HTR-8/SVneo (cell line): ENCODE data around the gene KIF1A.

Experiments used
- DNase-seq: peaks from one replicate; pipeline ENCODE4 v3.0.0; 2011; ENCODE audit warnings: low spot score, mixed read lengths; ENCODE audit not compliant: insufficient read length
- FAIRE-seq: peaks from 2 replicates; lab custom pipeline; 2011; peaks lifted over from hg19 to GRCh38; lab: Jason Lieb, UNC

Gene KIF1A

DNA sequence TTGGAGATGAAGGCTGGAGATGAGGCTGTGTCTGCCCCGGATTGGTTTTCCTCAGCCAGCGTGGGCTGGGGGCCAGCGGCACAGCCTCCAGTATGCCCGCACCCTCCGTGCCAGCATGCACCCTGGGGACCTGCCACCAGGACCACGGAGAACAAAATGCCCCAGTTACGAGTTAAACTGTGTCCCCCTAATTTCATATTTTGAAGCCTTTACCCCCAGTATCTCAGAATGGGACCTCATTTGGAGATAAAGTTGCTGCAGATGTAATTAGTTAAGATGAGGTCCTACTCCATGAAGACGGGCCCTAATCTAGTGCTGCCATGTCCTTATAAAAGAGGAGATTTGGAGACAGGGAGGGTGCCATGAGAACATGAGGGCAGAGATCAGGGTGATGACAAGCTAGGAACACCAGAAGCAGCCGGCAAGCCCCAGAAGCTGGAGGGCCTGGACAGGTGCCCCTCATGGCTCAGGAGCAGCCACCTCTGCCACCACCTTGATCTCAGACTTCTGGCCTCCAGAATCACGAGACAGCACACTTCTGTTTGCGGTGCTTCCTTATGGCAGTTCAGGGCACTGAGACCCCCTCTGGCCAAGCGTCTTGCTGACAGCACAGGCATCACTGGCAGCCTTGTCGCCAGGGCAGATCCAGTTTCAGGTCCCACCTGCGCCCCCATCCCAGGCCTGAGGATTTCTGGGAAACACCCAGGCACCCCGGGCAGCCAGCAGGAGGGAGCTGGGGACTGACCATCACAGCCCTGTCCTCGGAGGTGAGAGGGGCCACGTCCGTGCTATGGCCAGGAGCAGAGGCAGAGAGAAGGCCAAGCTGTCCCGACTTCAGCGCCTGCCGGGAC lies 29.4 kb downstream of the KIF1A start:
- DNase-seq (no peak), FAIRE-seq (no peak)

DNA sequence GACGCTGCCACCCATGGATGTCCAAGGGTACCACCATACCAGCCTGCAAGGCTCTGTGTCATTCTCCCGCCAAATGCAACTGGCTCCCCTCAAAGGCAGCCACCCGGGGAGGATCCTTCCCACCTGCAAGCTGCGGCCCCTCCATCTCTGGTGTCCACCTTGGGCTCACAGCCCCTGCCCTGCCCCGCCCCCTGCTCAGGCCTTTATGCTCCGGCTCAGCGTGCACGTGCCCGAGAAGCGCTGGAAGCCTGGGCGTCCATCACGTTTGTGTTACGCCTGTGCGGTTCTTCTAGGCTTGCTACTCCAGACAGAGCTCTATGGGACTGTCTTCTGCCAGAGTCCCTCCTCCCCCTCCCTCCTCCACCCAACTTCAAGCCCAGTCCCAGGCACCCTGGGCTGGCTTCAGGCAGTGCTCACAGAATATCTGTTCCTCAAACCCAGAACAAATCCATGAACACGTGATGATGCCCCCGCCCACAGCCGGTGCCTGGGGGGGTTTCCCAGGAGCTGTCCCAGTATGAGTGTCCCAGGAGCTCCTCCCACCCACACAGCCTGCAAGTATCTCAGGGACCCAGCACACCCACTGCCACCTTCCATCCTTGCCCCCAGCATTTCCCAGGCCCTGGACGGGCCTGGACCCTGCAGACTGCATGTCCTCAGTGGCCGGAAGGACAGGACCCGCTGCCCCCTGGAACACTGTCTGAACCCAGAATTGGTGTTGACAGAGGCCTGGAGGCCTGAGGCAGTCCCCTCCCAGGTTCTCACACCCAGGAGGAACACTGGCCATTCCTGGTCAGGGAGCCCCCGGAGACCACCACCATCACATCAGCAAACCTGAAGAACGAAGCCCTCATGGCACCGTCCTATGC lies 30.3 kb downstream of the KIF1A start:
- no peak for FAIRE-seq

GRCh38 chr2:240789051-240789453 lies 31.0 kb downstream of the KIF1A start:
- no peak for DNase-seq
- no peak for FAIRE-seq

More for the DNA sequence above, 30.3 kb downstream of the KIF1A start:
- no peak for DNase-seq

DNA sequence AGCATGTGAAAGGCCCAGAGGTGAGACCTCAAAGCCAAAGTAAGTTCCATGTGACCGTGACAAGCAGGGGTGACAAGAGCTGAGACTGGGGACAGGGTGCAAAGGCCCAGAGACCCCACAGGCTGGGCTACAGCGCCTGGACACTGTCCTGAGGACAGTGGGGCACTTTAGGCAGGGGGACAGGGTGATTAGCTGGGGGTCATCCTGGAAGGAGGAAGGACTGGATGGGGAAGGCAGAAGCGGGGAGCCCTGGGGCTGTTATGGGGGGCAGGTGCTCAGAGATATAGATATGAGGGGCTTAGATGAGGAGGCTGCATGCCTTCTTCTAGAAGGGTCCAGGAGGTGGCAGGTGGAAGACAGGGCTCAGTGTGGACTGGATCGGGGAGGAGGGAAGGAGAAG lies 31.5 kb downstream of the KIF1A start:
- no peak for FAIRE-seq
- DNase-seq: no peak

DNA sequence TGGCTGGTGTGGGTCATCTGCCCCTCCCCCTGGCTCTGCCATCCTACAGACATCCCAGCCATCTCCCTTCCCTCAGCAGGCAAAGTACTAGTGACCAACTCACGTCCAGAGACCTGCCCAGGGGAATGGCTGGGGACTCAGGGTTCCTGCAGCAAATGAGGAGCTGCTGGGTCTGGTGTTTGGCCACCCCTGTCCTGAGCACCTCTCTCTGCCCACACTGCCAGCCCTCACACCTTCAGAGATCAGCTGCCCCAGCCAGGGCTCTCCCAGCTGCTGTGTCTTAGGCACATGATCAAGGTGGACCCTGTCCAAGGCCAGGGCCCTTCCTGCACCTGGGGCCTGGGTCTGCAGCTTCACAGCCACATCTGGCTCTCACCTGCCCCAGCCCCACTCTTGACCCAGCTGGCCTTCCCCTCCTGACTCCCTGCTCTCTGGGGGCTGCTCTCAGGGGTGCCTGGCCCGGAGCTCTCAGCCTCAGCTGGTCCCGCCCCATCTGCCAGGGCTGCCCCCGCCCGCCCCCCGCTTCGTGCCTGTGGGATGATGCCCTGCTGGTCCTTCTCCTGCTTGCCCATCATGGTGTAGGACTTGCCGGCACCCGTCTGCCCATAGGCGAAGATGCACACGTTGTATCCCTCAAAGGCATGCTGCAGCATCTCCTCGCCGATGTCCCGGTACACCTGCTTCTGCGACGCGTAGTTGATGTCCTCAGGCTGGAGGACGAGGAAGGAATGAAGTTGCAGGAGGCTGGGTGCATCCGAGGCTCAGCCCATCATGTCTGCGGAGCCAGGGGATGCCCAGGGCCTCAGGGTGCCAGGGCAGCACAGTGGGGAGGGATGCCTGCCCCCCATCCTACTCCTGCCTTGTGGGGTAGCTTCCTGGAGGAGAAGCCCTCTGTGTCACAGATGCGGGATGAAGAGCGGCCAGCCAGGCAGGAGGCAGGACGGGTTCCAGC lies 32.2 kb downstream of the KIF1A start:
- no peak for DNase-seq
- FAIRE-seq: no peak

DNA sequence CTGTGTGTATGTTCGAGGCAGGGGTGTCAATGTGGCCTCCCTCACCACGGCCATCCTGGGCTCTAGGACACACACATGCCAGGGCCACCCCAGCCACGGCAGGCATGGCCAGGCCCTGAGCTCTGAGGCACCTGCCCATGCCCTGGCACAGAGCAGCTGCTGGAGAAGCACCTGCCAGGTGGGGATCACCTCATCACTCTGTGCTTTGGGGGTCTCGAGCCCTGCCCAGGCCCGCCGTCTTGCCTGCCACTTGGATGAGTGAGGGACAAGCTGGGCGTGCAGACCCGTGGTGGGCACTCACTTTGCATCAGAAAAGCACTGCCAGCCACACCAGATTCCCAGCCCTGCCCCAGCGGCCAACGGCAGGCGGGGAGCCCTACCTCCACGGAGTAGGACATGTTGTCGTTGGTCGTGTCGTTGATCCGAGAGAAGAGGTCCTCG lies 33.1 kb downstream of the KIF1A start:
- no peak for FAIRE-seq
- DNase-seq: no peak

- FAIRE-seq: no peak
- DNase-seq: no peak
These were observed 33.6 kb downstream of the KIF1A start for GRCh38 chr2:240786355-240786841.

GRCh38 chr2:240785424-240786335 lies 34.3 kb downstream of the KIF1A start:
- DNase-seq: no peak
- FAIRE-seq: no peak

DNA sequence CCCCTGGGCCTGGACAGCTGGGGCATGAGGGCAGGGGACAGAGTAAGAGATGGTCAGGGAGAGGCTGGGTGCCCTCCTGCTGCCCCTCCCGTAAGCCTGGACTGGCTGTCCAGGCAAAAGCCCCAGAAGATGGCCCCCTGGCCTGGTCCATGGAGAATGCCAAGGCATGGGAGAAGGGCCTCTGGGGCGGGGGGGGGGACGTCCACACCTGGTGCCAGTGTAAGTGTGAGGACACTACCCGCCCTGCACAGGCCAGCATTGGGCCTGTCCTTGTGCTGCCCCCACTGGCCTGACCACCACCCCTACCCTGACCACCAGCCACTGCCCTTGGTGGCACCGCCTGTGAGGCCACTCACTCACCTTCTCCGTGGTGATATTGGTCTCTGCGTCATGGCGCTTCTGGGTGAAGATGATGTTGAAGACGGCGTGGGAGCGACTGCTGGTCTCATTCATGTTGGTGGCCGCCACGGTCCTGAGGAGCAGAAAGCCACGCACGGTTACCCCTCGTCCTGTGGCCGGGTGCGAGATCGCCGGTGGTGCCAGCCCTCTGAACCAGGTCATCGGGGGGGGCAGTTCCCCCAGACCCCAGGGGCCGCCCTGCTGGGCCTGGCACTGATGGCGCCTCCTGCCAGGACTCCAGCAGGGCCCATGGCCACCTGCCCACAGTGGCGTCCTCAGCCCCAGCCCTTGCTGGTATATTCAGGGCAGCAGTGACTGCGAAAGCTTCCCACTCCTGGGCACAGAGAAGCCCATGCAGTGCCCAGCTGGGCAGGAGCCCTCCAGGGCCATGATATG lies 35.2 kb downstream of the KIF1A start:
- FAIRE-seq (no peak), DNase-seq (no peak)

DNA sequence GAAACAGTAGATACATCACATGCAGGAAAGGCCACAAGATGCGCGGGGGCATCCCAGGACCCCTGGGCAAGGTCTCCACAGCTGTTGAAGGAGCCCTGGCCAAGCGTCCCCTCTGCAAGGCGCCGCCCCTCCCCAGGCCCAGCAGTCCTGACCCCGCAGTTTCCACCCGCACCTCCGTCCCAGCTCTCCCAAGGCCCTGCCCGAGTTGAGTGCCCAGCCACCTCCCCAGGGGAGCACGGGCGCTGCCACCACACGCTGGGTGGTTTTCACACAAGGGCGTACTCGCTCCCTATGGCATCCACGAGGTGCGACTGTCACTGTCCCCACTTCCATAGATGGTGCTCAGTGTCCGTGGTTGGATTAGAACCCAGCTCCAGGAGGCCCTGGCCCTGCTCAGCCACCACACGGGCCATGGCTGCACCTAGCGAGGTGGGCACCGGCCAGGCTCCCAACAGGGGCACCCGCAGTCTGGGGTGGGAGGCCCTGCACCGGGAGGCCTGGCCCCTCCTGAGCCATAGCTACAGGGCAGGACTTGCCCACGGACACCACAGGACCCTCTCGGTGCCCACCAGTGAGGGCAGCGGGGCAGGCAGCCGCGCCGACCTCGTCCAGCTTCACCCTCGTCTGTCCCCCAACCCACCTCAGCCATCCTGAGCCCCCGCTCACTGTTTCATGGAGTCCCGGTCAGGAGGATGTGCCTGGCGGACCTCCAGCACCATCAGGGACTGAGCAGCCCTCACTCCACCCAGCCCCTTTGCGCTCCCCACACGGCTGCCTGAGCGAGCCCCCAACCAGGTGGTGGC lies 36.0 kb downstream of the KIF1A start:
- DNase-seq: no peak
- FAIRE-seq: no peak

GRCh38 chr2:240782886-240783818 lies 36.9 kb downstream of the KIF1A start:
- FAIRE-seq: no peak
- no peak for DNase-seq

DNA sequence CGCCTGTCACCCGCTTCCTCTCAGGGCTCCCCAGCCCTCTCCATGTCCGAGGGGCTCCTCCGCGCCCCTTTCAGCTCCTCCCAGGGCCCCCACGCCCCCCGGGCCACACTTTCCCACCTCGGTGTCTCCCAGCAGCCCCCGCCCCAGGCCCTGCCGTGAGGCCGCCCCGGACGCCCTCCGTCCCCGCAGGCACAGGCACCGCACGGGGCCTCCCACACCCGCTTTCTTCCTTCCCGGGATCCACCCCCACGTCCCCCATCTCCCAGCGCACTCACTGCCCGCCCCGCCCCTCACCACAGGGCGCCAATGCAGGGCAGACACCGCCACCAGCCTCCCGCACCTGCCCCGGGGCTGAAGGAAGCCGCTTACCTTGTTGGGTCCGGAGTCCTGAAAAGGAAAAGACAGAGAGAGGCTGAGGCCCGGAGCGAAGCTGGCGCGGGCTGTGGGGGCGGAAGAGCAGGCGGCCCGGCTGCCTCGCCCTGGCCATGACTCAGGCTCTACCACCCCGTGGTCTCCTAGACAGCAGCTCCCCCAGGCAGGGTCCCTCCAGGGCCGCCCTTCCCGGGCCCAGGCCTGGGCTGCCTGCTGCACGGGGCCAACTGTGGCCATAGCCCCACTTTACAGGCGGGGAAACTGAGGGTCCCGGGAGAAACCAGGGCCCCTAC lies 37.7 kb downstream of the KIF1A start:
- DNase-seq (no peak), FAIRE-seq (no peak)

GRCh38 chr2:240781471-240782220 lies 38.4 kb downstream of the KIF1A start:
- DNase-seq (no peak), FAIRE-seq (no peak)

DNA sequence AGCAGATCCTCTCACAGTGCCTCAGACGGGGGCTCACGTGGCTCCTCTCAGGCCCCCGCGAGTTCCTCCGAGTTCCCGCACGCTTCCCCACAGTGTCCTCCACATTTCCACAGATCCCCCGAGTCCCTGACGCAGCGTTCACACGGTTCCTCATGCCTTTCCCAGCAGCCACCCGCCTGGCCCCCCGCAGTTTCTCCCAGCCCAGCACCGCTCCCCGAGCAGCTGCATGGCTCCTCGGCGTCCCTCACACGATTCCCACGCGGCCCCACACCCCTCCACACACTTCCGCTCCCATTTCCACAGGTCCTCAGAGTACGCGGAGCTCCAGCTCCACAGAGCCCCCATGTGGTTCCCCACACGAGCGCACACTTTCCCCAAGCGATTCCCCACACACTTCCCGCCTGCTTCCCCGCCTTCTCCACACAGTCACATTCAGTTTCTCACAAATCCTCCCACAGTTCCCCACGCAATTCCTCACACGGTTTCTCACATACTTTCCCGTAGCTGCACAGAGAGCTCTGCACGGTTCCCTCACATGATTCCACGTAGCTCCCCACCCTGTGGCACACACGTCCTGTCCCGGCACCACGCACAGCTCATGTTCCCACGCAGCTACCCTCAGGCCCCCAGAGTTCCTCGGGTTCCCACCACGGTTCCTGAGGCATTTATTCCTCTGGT lies 39.9 kb downstream of the KIF1A start:
- DNase-seq (no peak), FAIRE-seq (no peak)
